OCI-LY3 (cell line): Measurements from ENCODE around the gene EMC1.

Experiments used
- EZH2phosphoT487 ChIP-seq: fragments of 200-600 bp; shearing (Covaris generic); IDR thresholded peaks from 2 replicates; pipeline ENCODE4 v1.6.1; 2018; ENCODE audit warnings: antibody characterized with exemption, mixed run types, low read depth
- TF ChIP-seq, protein P1 (sequence below): fragments of 200-600, 300-600 bp; sonication (generic); IDR thresholded peaks from 2 replicates; pipeline ENCODE4 v1.5.1; 2014; ENCODE audit warnings: antibody characterized with exemption, low read length, low read depth

- TF ChIP-seq, protein P1, sequence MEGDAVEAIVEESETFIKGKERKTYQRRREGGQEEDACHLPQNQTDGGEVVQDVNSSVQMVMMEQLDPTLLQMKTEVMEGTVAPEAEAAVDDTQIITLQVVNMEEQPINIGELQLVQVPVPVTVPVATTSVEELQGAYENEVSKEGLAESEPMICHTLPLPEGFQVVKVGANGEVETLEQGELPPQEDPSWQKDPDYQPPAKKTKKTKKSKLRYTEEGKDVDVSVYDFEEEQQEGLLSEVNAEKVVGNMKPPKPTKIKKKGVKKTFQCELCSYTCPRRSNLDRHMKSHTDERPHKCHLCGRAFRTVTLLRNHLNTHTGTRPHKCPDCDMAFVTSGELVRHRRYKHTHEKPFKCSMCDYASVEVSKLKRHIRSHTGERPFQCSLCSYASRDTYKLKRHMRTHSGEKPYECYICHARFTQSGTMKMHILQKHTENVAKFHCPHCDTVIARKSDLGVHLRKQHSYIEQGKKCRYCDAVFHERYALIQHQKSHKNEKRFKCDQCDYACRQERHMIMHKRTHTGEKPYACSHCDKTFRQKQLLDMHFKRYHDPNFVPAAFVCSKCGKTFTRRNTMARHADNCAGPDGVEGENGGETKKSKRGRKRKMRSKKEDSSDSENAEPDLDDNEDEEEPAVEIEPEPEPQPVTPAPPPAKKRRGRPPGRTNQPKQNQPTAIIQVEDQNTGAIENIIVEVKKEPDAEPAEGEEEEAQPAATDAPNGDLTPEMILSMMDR, result no peak
- no peak for TF ChIP-seq EZH2phosphoT487
These were observed 30.3 kb downstream of the EMC1 start for GRCh38 chr1:19220991-19221390.
